GM18951 (cell line): ENCODE results near the gene TSPEAR.

Experiments used
- POLR2A ChIP-seq: IDR thresholded peaks from 4 replicates; pipeline ENCODE4 v1.6.1; 2011; ENCODE audit warnings: mild to moderate bottlenecking; ENCODE audit not compliant: insufficient read length, insufficient read depth; ENCODE audit errors: extremely low read depth
- in situ Hi-C: fragments of 300-500 bp; cut with MboI; formaldehyde crosslinking; loops from one replicate; pipeline ENCODE4 v1.12.0; 2022; ENCODE audit warnings: low sequenced_read_pairs, mixed read lengths, inconsistent platforms; ENCODE audit not compliant: unreplicated experiment

TSPEAR gene

GRCh38 chr21:44711327-44712202 is at the start of gene TSPEAR:
TSPEAR (minus strand) TSS chr21:44711572; CDS start chr21:44711514, 58 bp downstream.
- in situ Hi-C loops, result no loop called here
- TF ChIP-seq POLR2A, result no peak

- no peak for TF ChIP-seq POLR2A
Measured at GRCh38 chr21:44760376-44760775, 49.0 kb upstream of the TSPEAR start.

GRCh38 chr21:44759628-44760285 is 48.4 kb upstream of the TSPEAR start:
- in situ Hi-C loops, result no loop called here
- no peak for TF ChIP-seq POLR2A

More at GRCh38 chr21:44760376-44760775, 49.0 kb upstream of the TSPEAR start:
- in situ Hi-C loops, result no loop called here

- no peak for TF ChIP-seq POLR2A
- in situ Hi-C loops, result no loop called here
Measured at GRCh38 chr21:44758781-44759627, 47.6 kb upstream of the TSPEAR start.

- no peak for TF ChIP-seq POLR2A
- in situ Hi-C loops, result no loop called here
Measured at GRCh38 chr21:44758141-44758561, 46.8 kb upstream of the TSPEAR start.

- TF ChIP-seq POLR2A, result no peak
- in situ Hi-C loops, result no loop called here
Measured at GRCh38 chr21:44757731-44758130, 46.4 kb upstream of the TSPEAR start.

- in situ Hi-C loops, result no loop called here
- no peak for TF ChIP-seq POLR2A
Measured at GRCh38 chr21:44756423-44757185, 45.2 kb upstream of the TSPEAR start.

GRCh38 chr21:44755227-44755626 is 43.9 kb upstream of the TSPEAR start:
- TF ChIP-seq POLR2A, result no peak
- in situ Hi-C loops, result no loop called here

GRCh38 chr21:44753357-44753756 is 42.0 kb upstream of the TSPEAR start:
- no peak for TF ChIP-seq POLR2A
- in situ Hi-C loops, result no loop called here

- in situ Hi-C loops, result no loop called here
Measured at GRCh38 chr21:44752671-44753235, 41.4 kb upstream of the TSPEAR start.

GRCh38 chr21:44751799-44752636 is 40.6 kb upstream of the TSPEAR start:
- TF ChIP-seq POLR2A, result no peak
- in situ Hi-C loops, result no loop called here

More at GRCh38 chr21:44752671-44753235, 41.4 kb upstream of the TSPEAR start:
- no peak for TF ChIP-seq POLR2A

- in situ Hi-C loops, result no loop called here
- no peak for TF ChIP-seq POLR2A
Measured at GRCh38 chr21:44751186-44751798, 39.9 kb upstream of the TSPEAR start.
